Measurements from ENCODE around the gene H2AZ2. TPM values are rescaled to one million over a fixed set of nuclear protein-coding genes. Genes with fewer than 3 reads are reported as not detected.
A peak's percentile ranks its signal among the peaks of the same experiment; 100 is the strongest.

The H2AZ2 gene
- total RNA-seq, 2 experiments from 2014 or later = 274 to 440 TPM

- DNase-seq (ENCODE audit: low spot score) = no peak
- POLR2A ChIA-PET = interaction anchor here (0.6 to 1.1 kb wide), 2 partner anchors 9 to 60 kb away, joined by 3 to 7 read pairs; no protein-coding TSS in a partner anchor
- no peaks in the 10 kb centered on the region for H3K79me2 ChIP-seq (ENCODE audit: insufficient read depth, low read depth, low read length)
- no peak overlapping the region for H3K4me3 ChIP-seq (ENCODE audit: low read depth, low read length, poor library complexity, severe bottlenecking)
- no peaks in the 10 kb centered on the region for H4K20me1 ChIP-seq (ENCODE audit: insufficient read depth, low read length)
- TF ChIP-seq CTCF (conservative IDR thresholded peaks at IDR 0.05; ENCODE audit: low read length) = no peak
- TF ChIP-seq EZH2phosphoT487 (IDR thresholded peaks at IDR 0.05; ENCODE audit: borderline replicate concordance, low read depth, low read length) = no peak
- H2AFZ ChIP-seq (ENCODE audit: low read length) = no peak overlapping the region
- CTCF ChIA-PET (ENCODE audit: unreplicated experiment) = no interaction called here
- H3K27ac ChIP-seq (ENCODE audit: low read depth, low read length, poor library complexity, severe bottlenecking) = no peak overlapping the region
- intact Hi-C loops (cut with micrococcal nuclease; ENCODE audit: unreplicated experiment) = no loop called here
- no peak overlapping the region for H3K4me2 ChIP-seq (ENCODE audit: low read length)
- H3K9me2 ChIP-seq (ENCODE audit: insufficient read depth, low read length) = no peaks in the 10 kb centered on the region
- BruUV-seq (replicated peaks) = no TSS peak
- H3K9me3 ChIP-seq (ENCODE audit: low read length) = no peaks in the 10 kb centered on the region
- peaks cover 20% of the 10 kb centered on the region for H3K4me1 ChIP-seq (ENCODE audit: insufficient read depth, low read length, poor library complexity, severe bottlenecking)
- no peaks in the 10 kb centered on the region for H3K36me3 ChIP-seq (ENCODE audit: insufficient read depth, low read length)
These were observed 47.1 kb upstream of the H2AZ2 start for GRCh38 chr7:44894888-44895580.

GRCh38 chr7:44893710-44894234, 45.9 kb upstream of the H2AZ2 start:
- Histone ChIP-seq H3K4me1 (ENCODE audit: insufficient read depth, low read length, poor library complexity, severe bottlenecking) (peaks cover 20% of the 10 kb centered on the region), H3K36me3 (ENCODE audit: insufficient read depth, low read length) (no peaks in the 10 kb centered on the region), H2AFZ (ENCODE audit: low read length) (no peak overlapping the region), H3K4me2 (ENCODE audit: low read length) (no peak overlapping the region), H4K20me1 (ENCODE audit: insufficient read depth, low read length) (no peaks in the 10 kb centered on the region), H3K79me2 (ENCODE audit: insufficient read depth, low read depth, low read length) (no peaks in the 10 kb centered on the region), H3K9me2 (ENCODE audit: insufficient read depth, low read length) (no peaks in the 10 kb centered on the region), H3K4me3 (ENCODE audit: low read depth, low read length, poor library complexity, severe bottlenecking) (no peak overlapping the region), H3K27ac (ENCODE audit: low read depth, low read length, poor library complexity, severe bottlenecking) (no peak overlapping the region), H3K9me3 (ENCODE audit: low read length) (no peaks in the 10 kb centered on the region)
- ChIA-PET CTCF (ENCODE audit: unreplicated experiment) (no interaction called here), POLR2A (interaction anchor here (0.7 to 2.0 kb wide), 4 partner anchors 8 to 111 kb away, joined by 3 to 6 read pairs (median 3); no protein-coding TSS in a partner anchor)
- TF ChIP-seq CTCF (conservative IDR thresholded peaks at IDR 0.05; ENCODE audit: low read length) (no peak), EZH2phosphoT487 (IDR thresholded peaks at IDR 0.05; ENCODE audit: borderline replicate concordance, low read depth, low read length) (no peak)
- BruUV-seq (replicated peaks) = no TSS peak
- intact Hi-C loops (cut with micrococcal nuclease; ENCODE audit: unreplicated experiment) = no loop called here
- no peak for DNase-seq (ENCODE audit: low spot score)

- no peaks in the 10 kb centered on the region for H3K9me2 ChIP-seq (ENCODE audit: insufficient read depth, low read length)
- peak overlapping the region; percentile 91 for H2AFZ ChIP-seq (ENCODE audit: low read length)
- H3K4me1 ChIP-seq (ENCODE audit: insufficient read depth, low read length, poor library complexity, severe bottlenecking) = peaks cover 31% of the 10 kb centered on the region
- no peaks in the 10 kb centered on the region for H3K9me3 ChIP-seq (ENCODE audit: low read length)
- peak overlapping the region; percentile 38 for H3K4me2 ChIP-seq (ENCODE audit: low read length)
- intact Hi-C loops (cut with micrococcal nuclease; ENCODE audit: unreplicated experiment) = no loop called here
- no peak overlapping the region for H3K4me3 ChIP-seq (ENCODE audit: low read depth, low read length, poor library complexity, severe bottlenecking)
- DNase-seq (ENCODE audit: low spot score) = peak; percentile 18
- no peak for TF ChIP-seq EZH2phosphoT487 (IDR thresholded peaks at IDR 0.05; ENCODE audit: borderline replicate concordance, low read depth, low read length)
- TF ChIP-seq CTCF (conservative IDR thresholded peaks at IDR 0.05; ENCODE audit: low read length) = no peak
- H3K36me3 ChIP-seq (ENCODE audit: insufficient read depth, low read length) = no peaks in the 10 kb centered on the region
- no peaks in the 10 kb centered on the region for H4K20me1 ChIP-seq (ENCODE audit: insufficient read depth, low read length)
- ChIA-PET CTCF (ENCODE audit: unreplicated experiment) (interaction anchor here (0.9 kb wide), 1 partner anchor 10 kb away, joined by 3 read pairs; no protein-coding TSS in a partner anchor), POLR2A (interaction anchor here (0.6 to 2.5 kb wide), 7 partner anchors 10 to 214 kb away, joined by 3 to 16 read pairs (median 3); partner anchors contain the start of gene H2AZ2)
- no TSS peak for BruUV-seq (replicated peaks)
- peaks cover 1% of the 10 kb centered on the region; the same call in 1 of the 2 replicates for H3K79me2 ChIP-seq (ENCODE audit: insufficient read depth, low read depth, low read length)
- peak overlapping the region; percentile 57 for H3K27ac ChIP-seq (ENCODE audit: low read depth, low read length, poor library complexity, severe bottlenecking)
These were observed 43.9 kb upstream of the H2AZ2 start for GRCh38 chr7:44891791-44892190.
